ENCODE results near the gene PNPLA7.

DNA sequence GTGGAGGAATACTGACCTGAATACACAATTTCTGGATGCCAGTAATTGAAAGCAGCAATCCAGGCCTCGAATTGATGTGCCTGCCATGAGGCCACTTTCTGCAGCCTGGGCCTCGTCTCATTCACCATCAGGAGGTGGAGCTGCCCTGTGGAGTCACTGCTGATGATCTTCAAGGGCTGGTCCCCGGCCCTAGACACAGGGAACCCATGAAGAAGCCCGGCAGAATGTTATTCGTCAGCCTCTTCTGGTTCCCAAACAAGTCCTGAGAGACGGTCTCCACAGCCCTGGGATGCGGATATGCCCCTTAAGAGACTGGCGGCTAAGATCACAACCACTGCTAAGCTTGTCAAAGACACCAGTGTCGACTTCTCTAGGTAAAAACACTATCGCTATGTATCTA is 24.0 kb upstream of the PNPLA7 start:
- TF ChIP-seq MXD4 (CRISPR knock-in tag; IDR thresholded peaks at IDR 0.05) (no peak), CHD4 (IDR thresholded peaks at IDR 0.05; ENCODE audit: borderline replicate concordance, low read length) (no peak), NR2C2 (CRISPR knock-in tag; IDR thresholded peaks at IDR 0.05; ENCODE audit: borderline replicate concordance) (no peak), NFIC (IDR thresholded peaks at IDR 0.05; ENCODE audit: low read length) (no peak), NFYB (CRISPR knock-in tag; IDR thresholded peaks at IDR 0.05) (no peak), ZNF326 (CRISPR knock-in tag; IDR thresholded peaks at IDR 0.05; ENCODE audit: borderline replicate concordance) (no peak), NR2F2 (IDR thresholded peaks at IDR 0.05; ENCODE audit: borderline replicate concordance, low read depth) (no peak), JUN (CRISPR knock-in tag; IDR thresholded peaks at IDR 0.05) (no peak), ADNP (CRISPR knock-in tag; IDR thresholded peaks at IDR 0.05) (no peak), ZNF431 (CRISPR knock-in tag; IDR thresholded peaks at IDR 0.05; ENCODE audit: borderline replicate concordance, low read depth) (no peak)
- TF ChIP-seq, protein P1, sequence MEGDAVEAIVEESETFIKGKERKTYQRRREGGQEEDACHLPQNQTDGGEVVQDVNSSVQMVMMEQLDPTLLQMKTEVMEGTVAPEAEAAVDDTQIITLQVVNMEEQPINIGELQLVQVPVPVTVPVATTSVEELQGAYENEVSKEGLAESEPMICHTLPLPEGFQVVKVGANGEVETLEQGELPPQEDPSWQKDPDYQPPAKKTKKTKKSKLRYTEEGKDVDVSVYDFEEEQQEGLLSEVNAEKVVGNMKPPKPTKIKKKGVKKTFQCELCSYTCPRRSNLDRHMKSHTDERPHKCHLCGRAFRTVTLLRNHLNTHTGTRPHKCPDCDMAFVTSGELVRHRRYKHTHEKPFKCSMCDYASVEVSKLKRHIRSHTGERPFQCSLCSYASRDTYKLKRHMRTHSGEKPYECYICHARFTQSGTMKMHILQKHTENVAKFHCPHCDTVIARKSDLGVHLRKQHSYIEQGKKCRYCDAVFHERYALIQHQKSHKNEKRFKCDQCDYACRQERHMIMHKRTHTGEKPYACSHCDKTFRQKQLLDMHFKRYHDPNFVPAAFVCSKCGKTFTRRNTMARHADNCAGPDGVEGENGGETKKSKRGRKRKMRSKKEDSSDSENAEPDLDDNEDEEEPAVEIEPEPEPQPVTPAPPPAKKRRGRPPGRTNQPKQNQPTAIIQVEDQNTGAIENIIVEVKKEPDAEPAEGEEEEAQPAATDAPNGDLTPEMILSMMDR (CRISPR knock-in tag; IDR thresholded peaks at IDR 0.05): no peak
- TF ChIP-seq, protein P2, sequence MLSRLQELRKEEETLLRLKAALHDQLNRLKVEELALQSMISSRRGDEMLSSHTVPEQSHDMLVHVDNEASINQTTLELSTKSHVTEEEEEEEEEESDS (CRISPR knock-in tag; IDR thresholded peaks at IDR 0.05; ENCODE audit: borderline replicate concordance): no peak

Measured in HepG2 (cell line).